ENCODE measurements around the gene LYSMD2.

DNA sequence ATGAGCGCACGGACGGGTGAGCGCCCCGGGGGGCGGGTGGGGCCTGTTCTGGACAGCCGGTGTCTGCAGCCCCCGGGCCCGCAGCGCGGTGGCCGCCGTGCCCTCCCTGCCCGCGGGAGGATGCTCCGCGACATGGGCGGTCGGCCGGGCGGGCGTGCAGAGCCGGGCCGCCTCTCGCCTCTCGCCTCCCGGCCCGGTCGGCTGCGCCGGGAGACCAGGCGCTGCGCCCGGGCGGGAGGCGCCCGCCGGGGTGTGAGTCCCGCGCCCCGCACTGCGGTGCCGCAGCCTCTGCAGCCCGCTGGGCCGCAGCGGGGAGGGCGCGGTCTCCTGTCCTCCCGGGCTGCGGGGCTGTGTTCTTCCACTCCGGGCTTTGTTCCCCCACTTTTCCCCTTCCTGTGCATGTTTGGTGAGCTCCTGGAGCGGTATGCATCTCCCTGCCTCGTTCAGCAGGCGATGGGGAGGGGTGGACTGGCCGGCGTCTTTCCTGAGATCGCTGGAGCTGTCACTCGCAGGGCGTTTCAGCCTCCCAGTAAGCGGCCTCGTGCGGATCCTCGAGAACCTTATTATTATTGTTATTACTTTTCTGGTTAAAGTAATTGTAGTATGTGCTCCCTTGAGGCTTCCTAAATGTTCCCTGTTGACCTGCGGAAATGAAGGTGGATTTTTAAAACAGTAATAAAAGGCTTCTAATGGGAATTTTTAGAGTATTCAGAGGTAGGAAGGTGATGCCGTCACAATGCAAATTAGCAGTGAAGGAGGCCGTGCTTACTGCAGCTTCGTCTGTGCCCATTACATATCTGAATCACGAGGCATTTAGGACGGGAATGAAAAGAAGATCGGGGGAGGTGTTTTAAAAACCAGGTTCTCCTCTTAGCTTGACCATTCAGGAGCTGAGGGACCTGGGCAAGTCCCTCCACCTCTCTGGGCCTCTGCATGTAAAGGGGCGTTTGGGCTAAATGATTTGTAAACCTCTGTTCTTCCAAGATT is 14.5 kb upstream of the LYSMD2 start:
- TF ChIP-seq, protein P1, sequence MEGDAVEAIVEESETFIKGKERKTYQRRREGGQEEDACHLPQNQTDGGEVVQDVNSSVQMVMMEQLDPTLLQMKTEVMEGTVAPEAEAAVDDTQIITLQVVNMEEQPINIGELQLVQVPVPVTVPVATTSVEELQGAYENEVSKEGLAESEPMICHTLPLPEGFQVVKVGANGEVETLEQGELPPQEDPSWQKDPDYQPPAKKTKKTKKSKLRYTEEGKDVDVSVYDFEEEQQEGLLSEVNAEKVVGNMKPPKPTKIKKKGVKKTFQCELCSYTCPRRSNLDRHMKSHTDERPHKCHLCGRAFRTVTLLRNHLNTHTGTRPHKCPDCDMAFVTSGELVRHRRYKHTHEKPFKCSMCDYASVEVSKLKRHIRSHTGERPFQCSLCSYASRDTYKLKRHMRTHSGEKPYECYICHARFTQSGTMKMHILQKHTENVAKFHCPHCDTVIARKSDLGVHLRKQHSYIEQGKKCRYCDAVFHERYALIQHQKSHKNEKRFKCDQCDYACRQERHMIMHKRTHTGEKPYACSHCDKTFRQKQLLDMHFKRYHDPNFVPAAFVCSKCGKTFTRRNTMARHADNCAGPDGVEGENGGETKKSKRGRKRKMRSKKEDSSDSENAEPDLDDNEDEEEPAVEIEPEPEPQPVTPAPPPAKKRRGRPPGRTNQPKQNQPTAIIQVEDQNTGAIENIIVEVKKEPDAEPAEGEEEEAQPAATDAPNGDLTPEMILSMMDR (IDR thresholded peaks at IDR 0.05) = no peak
- TF ChIP-seq POLR2A (IDR thresholded peaks at IDR 0.05) = no peak

All from right lobe of liver (tissue), 4 donors.